Breast epithelium (tissue), 4 donors: Measurements from ENCODE around the gene TM2D3. TPM values are rescaled to one million over a fixed set of nuclear protein-coding genes. Genes with fewer than 3 reads are reported as not detected.

Source experiments
- DNase-seq, 2 donors: peaks; one replicate each; pipeline ENCODE4 v3.0.0-alpha.2; 2019; ENCODE audit warnings: low spot score in 2 of 2
- H3K27ac ChIP-seq, 2 donors: fragments of 200-600 bp; sonication (generic) in 1 of 2; one replicate each; pipeline ENCODE4 v1.5.1; 2016 to 2019; ENCODE audit warnings: mild to moderate bottlenecking in 1 of 2
- H3K27me3 ChIP-seq, 2 donors: fragments of 200-600 bp; sonication (generic) in 1 of 2; one replicate each; pipeline versions ENCODE4 v1.5.1 to v1.6.0; 2017 to 2019; ENCODE audit warnings: control low read depth in 1 of 2, mild to moderate bottlenecking in 1 of 2
- H3K36me3 ChIP-seq: fragments of 200-600 bp; one replicate; pipeline ENCODE4 v1.5.1; 2019
- H3K4me1 ChIP-seq, 2 donors: fragments of 200-600 bp; sonication (generic); one replicate each; pipeline ENCODE4 v1.5.1; 2016 to 2019; ENCODE audit warnings: control low read depth in 1 of 2
- H3K4me3 ChIP-seq, 3 donors: fragments of 200-600 bp; sonication (generic); 1 replicate in 2 of 3; 2 replicates in 1 of 3; pipeline ENCODE4 v1.5.1; 2016 to 2019; ENCODE audit warnings: mild to moderate bottlenecking in 3 of 3, moderate library complexity in 2 of 3
- H3K9me3 ChIP-seq, 2 donors: fragments of 200-600 bp; sonication (generic) in 1 of 2; one replicate each; pipeline ENCODE4 v1.5.1; 2016 to 2019; ENCODE audit warnings: control low read depth in 1 of 2
- CTCF ChIP-seq, 3 donors: fragments of 450-650 bp; IDR thresholded peaks; one replicate each; pipeline ENCODE4 v1.5.1; 2016 to 2017; ENCODE audit warnings: antibody characterized with exemption in 3 of 3, mild to moderate bottlenecking in 3 of 3, moderate library complexity in 3 of 3
- POLR2A ChIP-seq: fragments of 450-650 bp; IDR thresholded peaks from one replicate; pipeline ENCODE4 v1.6.1; 2016; ENCODE audit warnings: antibody characterized with exemption, mild to moderate bottlenecking, moderate library complexity
- POLR2AphosphoS5 ChIP-seq, 3 donors: sonication (generic); formaldehyde crosslinking; IDR thresholded peaks; one replicate each; pipeline ENCODE4 v1.6.1; 2017; ENCODE audit warnings: antibody characterized with exemption in 3 of 3
- intact Hi-C: fragments of 100-400 bp; cut with DNase I; formaldehyde crosslinking; loops from one replicate; pipeline ENCODE4 v1.15.1; 2023; ENCODE audit warnings: low total_unique reads
- total RNA-seq, 3 donors: library from RNA; depleted of rRNA; stranded (reverse); fragments of >200 nt; gene quantifications; one replicate each; pipeline ENCODE4 v1.1.0, GENCODE V29; 2016

The TM2D3 gene
- total RNA-seq, 3 donors from 2014 or later = 40.3 to 49.8 (median 46.2) TPM

GRCh38 chr15:101607108-101607507, 45.1 kb downstream of the TM2D3 start:
- no peak for DNase-seq
- intact Hi-C loops = no loop called here
- Histone ChIP-seq H3K4me3 (no peak overlapping the region), H3K4me1 (no peaks in the 10 kb centered on the region), H3K27me3 (no peaks in the 10 kb centered on the region), H3K36me3 (no peaks in the 10 kb centered on the region), H3K9me3 (no peaks in the 10 kb centered on the region), H3K27ac (no peak overlapping the region)
- TF ChIP-seq CTCF (IDR thresholded peaks at IDR 0.05) (no peak), POLR2AphosphoS5 (IDR thresholded peaks at IDR 0.05) (no peak), POLR2A (no peak)

- Histone ChIP-seq H3K27me3 (peaks cover 0 to 10% of the 10 kb centered on the region in 2 donors), H3K27ac (no peak overlapping the region), H3K4me1 (no peaks in the 10 kb centered on the region), H3K9me3 (no peaks in the 10 kb centered on the region), H3K4me3 (no peak overlapping the region), H3K36me3 (no peaks in the 10 kb centered on the region)
- TF ChIP-seq CTCF (IDR thresholded peaks at IDR 0.05) (no peak), POLR2AphosphoS5 (IDR thresholded peaks at IDR 0.05) (no peak), POLR2A (no peak)
- no peak for DNase-seq
- intact Hi-C loops = no loop called here
These were observed 47.9 kb downstream of the TM2D3 start for GRCh38 chr15:101604124-101604874.

GRCh38 chr15:101602801-101603200, 49.4 kb downstream of the TM2D3 start:
- Histone ChIP-seq H3K9me3 (no peaks in the 10 kb centered on the region), H3K27me3 (peaks cover 0 to 10% of the 10 kb centered on the region in 2 donors), H3K4me1 (no peaks in the 10 kb centered on the region), H3K4me3 (no peak overlapping the region), H3K36me3 (no peaks in the 10 kb centered on the region), H3K27ac (no peak overlapping the region)
- intact Hi-C loops = no loop called here
- TF ChIP-seq POLR2AphosphoS5 (IDR thresholded peaks at IDR 0.05) (no peak), POLR2A (no peak), CTCF (IDR thresholded peaks at IDR 0.05) (no peak)
- no peak for DNase-seq

GRCh38 chr15:101600035-101600434, 52.1 kb downstream of the TM2D3 start:
- intact Hi-C loops = no loop called here
- H3K4me1 ChIP-seq = no peaks in the 10 kb centered on the region
- H3K27me3 ChIP-seq = peaks cover 0 to 10% of the 10 kb centered on the region in 2 donors
- H3K9me3 ChIP-seq = peaks cover 4 to 7% of the 10 kb centered on the region in 2 donors
- TF ChIP-seq CTCF (IDR thresholded peaks at IDR 0.05) (no peak), POLR2AphosphoS5 (IDR thresholded peaks at IDR 0.05) (no peak), POLR2A (no peak)
- no peaks in the 10 kb centered on the region for H3K36me3 ChIP-seq
- H3K27ac ChIP-seq = no peak overlapping the region
- no peak for DNase-seq
- H3K4me3 ChIP-seq = no peak overlapping the region

- Histone ChIP-seq H3K9me3 (peaks cover 4 to 14% of the 10 kb centered on the region in 2 donors), H3K27me3 (peaks cover 0 to 10% of the 10 kb centered on the region in 2 donors), H3K36me3 (no peaks in the 10 kb centered on the region), H3K27ac (no peak overlapping the region), H3K4me3 (no peak overlapping the region), H3K4me1 (no peaks in the 10 kb centered on the region)
- intact Hi-C loops = no loop called here
- TF ChIP-seq POLR2AphosphoS5 (IDR thresholded peaks at IDR 0.05) (no peak), CTCF (IDR thresholded peaks at IDR 0.05) (no peak), POLR2A (no peak)
- DNase-seq = no peak
These were observed 53.1 kb downstream of the TM2D3 start for GRCh38 chr15:101599091-101599490.
